Heart right ventricle (tissue), 16 donors: ENCODE results near the gene ZSCAN26. TPM values are rescaled to one million over a fixed set of nuclear protein-coding genes. Genes with fewer than 3 reads are reported as not detected.

ENCODE experiments used
- ATAC-seq, 8 donors: fragments of 200-7000 bp; cut with Tn5 transposase; one replicate each; pipeline ENCODE4 v1.9.1; 2020; ENCODE audit warnings: mild to moderate bottlenecking in 8 of 8, moderate library complexity in 8 of 8, moderate number of reproducible peaks in 1 of 8
- DNase-seq, 2 donors: peaks; one replicate each; pipeline ENCODE4 v3.0.0-alpha.2; 2020
- H3K27ac ChIP-seq, 10 donors: fragments of 200-600 bp; sonication (generic) in 2 of 10; one replicate each; pipeline versions ENCODE4 v1.5.0 to v1.8.0; 2020 to 2022; ENCODE audit warnings: mild to moderate bottlenecking in 3 of 10
- H3K27me3 ChIP-seq, 7 donors: fragments of 200-600 bp; one replicate each; pipeline ENCODE4 v1.8.0; 2021 to 2022; ENCODE audit warnings: mild to moderate bottlenecking in 2 of 7
- H3K36me3 ChIP-seq, 9 donors: fragments of 200-600 bp; sonication (generic) in 1 of 9; one replicate each; pipeline versions ENCODE4 v1.5.0 to v1.8.0; 2020 to 2022; ENCODE audit warnings: mild to moderate bottlenecking in 2 of 9
- H3K4me1 ChIP-seq, 9 donors: fragments of 200-600 bp; sonication (generic) in 1 of 9; one replicate each; pipeline versions ENCODE4 v1.5.0 to v1.8.0; 2020 to 2022; ENCODE audit warnings: mild to moderate bottlenecking in 4 of 9
- H3K4me3 ChIP-seq, 10 donors: fragments of 200-600 bp; sonication (generic) in 2 of 10; one replicate each; pipeline versions ENCODE4 v1.5.0 to v1.8.0; 2020 to 2022; ENCODE audit warnings: mild to moderate bottlenecking in 7 of 10, moderate library complexity in 2 of 10
- H3K9me3 ChIP-seq, 11 donors: fragments of 200-600 bp in 10 of 11; sonication (generic) in 2 of 11; one replicate each; pipeline versions ENCODE4 v1.5.0 to v1.8.0; 2013 to 2022; ENCODE audit warnings: mild to moderate bottlenecking in 2 of 11, control low read depth in 1 of 11, moderate library complexity in 1 of 11
- CTCF ChIP-seq, 9 donors: fragments of 200-600 bp; sonication (generic) in 2 of 9; IDR thresholded peaks; one replicate each; pipeline versions ENCODE4 v1.5.0 to v1.8.0; 2021 to 2022; ENCODE audit warnings: antibody characterized with exemption in 9 of 9, mild to moderate bottlenecking in 5 of 9, moderate library complexity in 1 of 9
- WGBS, 2 donors: extraction: QIAGEN DNeasy Blood & Tissue Kit; methylation state at CpG; one replicate each; pipeline ENCODE4 v1.1.7; 2013; ENCODE audit warnings: inconsistent platforms in 1 of 2; 5-methylcytosine and 5-hydroxymethylcytosine counted together
- intact Hi-C, 10 donors: fragments of 100-400 bp; cut with DNase I; formaldehyde crosslinking; loops; one replicate each; pipeline versions ENCODE4 v1.11.1 to v1.14.2; 2022
- polyA plus RNA-seq, 2 donors: library from polyadenylated mRNA; stranded (reverse); fragments of 200-250 nt; gene quantifications; one replicate each; pipeline ENCODE4 v1.2.3, GENCODE V29; 2013
- total RNA-seq, 10 donors: library from RNA; stranded (reverse); fragmentation: NEBNext Ultra II Directional in 3 of 10; extraction: Animal tissue kit (Norgen Biotek cat#: 25700) in 3 of 10; gene quantifications; one replicate each; pipeline versions ENCODE4 v1.2.1 to v1.2.4, GENCODE V29; 2021 to 2023
- donor health status: Arrhythmogenic right ventricular cardiomyopathy.
- donor health status: ischemic (EF 13 %, LVEDD 7.1; RV severe dilation, severe dysfunction).
- donor health status: healthy with polysubstance abuse.
- donor health status: DM: no; HTN: yes; CAD: no.
- donor health status: DM: no; HTN: no; CAD: no.
- donor health status: ischemic (EF 25% LVEDD 6.9; RV normal size, moderate dysfunction).
- donor health status: ischemic (EF 25% LVEDD 5.7; RV mildly dilated, moderate dysfunction).
- donor health status: healthy.
- donor health status: DM: yes; HTN: yes; CAD: no.
- donor health status: Ischemic cardiomyopathy.
- donor health status: ischemic (EF 35%, LVEDD 5.7; RV mildly dilated, moderate dysfunction).
- donor health status: nonischemic (EF 11% LVEDD 7.7; RV severe dilation, severe dysfunction).
- donor health status: DM: yes; HTN: yes; CAD: no.
- donor health status: PGD.
- donor health status: ischemic (EF 29% LVEDD 5.4; RV normal size, mild dysfunction).
- donor health status: nonischemic (EF 23%, LVEDD 6.1; RV moderate dilation, normal function).

Gene ZSCAN26
- total and polyA plus RNA-seq, 12 donors: 7.5 to 17.8 (median 12.7) TPM

- H3K27ac ChIP-seq: no peak overlapping the region
- H3K9me3 ChIP-seq: peaks cover 0 to 30% (median 17%) of the 10 kb centered on the region in 11 donors
- WGBS, 2 donors: 0% methylated on average over 1 of the region's 1 CpG
- ATAC-seq: no peak
- H3K4me1 ChIP-seq: peaks cover 3 to 33% (median 12%) of the 10 kb centered on the region in 9 donors
- no peaks in the 10 kb centered on the region for H3K36me3 ChIP-seq
- H3K4me3 ChIP-seq: no peak overlapping the region
- TF ChIP-seq CTCF (IDR thresholded peaks at IDR 0.05): no peak
- intact Hi-C loops: loop anchor here in 5 of 10 donors (10.0 kb wide), 2 partner anchors 98 to 122 kb away; no protein-coding TSS in a partner anchor
- H3K27me3 ChIP-seq: no peaks in the 10 kb centered on the region
- no peak for DNase-seq
These were observed 9.9 kb upstream of the ZSCAN26 start for GRCh38 chr6:28257042-28257441.

- intact Hi-C loops: loop anchor here in 6 of 10 donors (1.0 to 10.0 kb wide), 3 partner anchors 8 to 124 kb away; partner anchors contain the start of gene ZSCAN26 (in 1 of the 6)
- Histone ChIP-seq H3K36me3 (no peaks in the 10 kb centered on the region), H3K27ac (peak within 1 kb of the TSS in 8 of 10 donors; percentile 8 to 67 (median 28)), H3K4me3 (peak within 1 kb of the TSS; percentile 38 to 60 (median 52)), H3K9me3 (peaks cover 0 to 30% (median 17%) of the 10 kb centered on the region in 11 donors), H3K4me1 (peaks cover 0 to 14% (median 4%) of the 10 kb centered on the region in 9 donors), H3K27me3 (no peaks in the 10 kb centered on the region)
- TF ChIP-seq CTCF (IDR thresholded peaks at IDR 0.05): no peak
- WGBS, 2 donors: 18 to 20% methylated on average over 58 of the region's 58 CpGs
- DNase-seq: peak; percentile 86 to 88
- peak; percentile 93 to 99 (median 98) for ATAC-seq
These were observed 7.8 kb upstream of the ZSCAN26 start, which contains the start of gene NKAPL for GRCh38 chr6:28258877-28259777. NKAPL (plus strand) TSS chr6:28259297; CDS start chr6:28259372, 75 bp downstream.

GRCh38 chr6:28263922-28264321 lies 3.0 kb upstream of the ZSCAN26 start:
- intact Hi-C loops: loop anchor here in 2 of 10 donors (5.0 to 10.0 kb wide), 2 partner anchors 73 to 91 kb away; partner anchors contain the start of gene ZSCAN31 (in 1 of the 2)
- H3K4me1 ChIP-seq: peaks cover 0 to 33% (median 21%) of the 10 kb centered on the region in 9 donors
- DNase-seq (no peak), ATAC-seq (no peak)
- H3K9me3 ChIP-seq: peaks cover 0 to 23% (median 17%) of the 10 kb centered on the region in 11 donors
- no peaks in the 10 kb centered on the region for H3K27me3 ChIP-seq
- H3K36me3 ChIP-seq: no peaks in the 10 kb centered on the region
- 58 to 73% methylated on average over 2 of the region's 2 CpGs for WGBS, 2 donors
- TF ChIP-seq CTCF (IDR thresholded peaks at IDR 0.05): no peak
- no peak overlapping the region for H3K27ac ChIP-seq
- H3K4me3 ChIP-seq: no peak overlapping the region

GRCh38 chr6:28264834-28265401 lies 2.0 kb upstream of the ZSCAN26 start:
- DNase-seq (no peak), ATAC-seq (no peak)
- Histone ChIP-seq H3K36me3 (no peaks in the 10 kb centered on the region), H3K9me3 (peaks cover 0 to 16% (median 10%) of the 10 kb centered on the region in 11 donors), H3K27me3 (no peaks in the 10 kb centered on the region), H3K4me1 (peaks cover 0 to 36% (median 18%) of the 10 kb centered on the region in 9 donors), H3K4me3 (no peak overlapping the region), H3K27ac (no peak overlapping the region)
- intact Hi-C loops: loop anchor here in 6 of 10 donors (5.0 to 10.0 kb wide), 5 partner anchors 72 to 128 kb away; partner anchors contain the start of gene ZSCAN31 (in 3 of the 6)
- WGBS, 2 donors: 58% methylated on average over 4 of the region's 4 CpGs
- TF ChIP-seq CTCF (IDR thresholded peaks at IDR 0.05): no peak
